IMR-90 (cell line): ENCODE results near the gene TSPAN4. TPM values are rescaled to one million over a fixed set of nuclear protein-coding genes. Genes with fewer than 3 reads are reported as not detected.

ENCODE experiments used
- ATAC-seq: fragments of 200-7000 bp; cut with Tn5 transposase; 2 replicates; pipeline ENCODE4 v1.9.1; 2020; ENCODE audit warnings: low read depth, mild to moderate bottlenecking, moderate library complexity
- BruUV-seq: library from RNA; stranded (reverse); fragments of 400-500 nt; replicated peaks from 2 replicates; lab custom pipeline; 2021; lab: Mats Ljungman, UMichigan
- CTCF ChIA-PET: fragments of 300-600 bp; formaldehyde crosslinking; extraction: SDS; loops from one replicate; lab custom pipeline; 2021; ENCODE audit warnings: antibody characterized with exemption; lab: Yijun Ruan, JAX
- POLR2A ChIA-PET: fragments of 300-600 bp; sonication (Branson Sonifier 250); formaldehyde crosslinking; loops from one replicate; lab custom pipeline; 2022; ENCODE audit warnings: antibody characterized with exemption; ENCODE audit not compliant: unreplicated experiment; lab: Charles Lee
- DNase-seq: peaks from one replicate; pipeline ENCODE4 v3.0.0; 2013
- H2AFZ ChIP-seq: replicated peaks from 2 replicates; pipeline ENCODE3; 2013; ENCODE audit warnings: low read length, mild to moderate bottlenecking; ENCODE audit not compliant: poor library complexity
- H2AK5ac ChIP-seq: 2 replicates; pipeline ENCODE4 v1.6.1; 2013; ENCODE audit warnings: low read depth, low read length, inconsistent platforms
- H2AK9ac ChIP-seq: replicated peaks from 2 replicates; pipeline ENCODE3; 2013; ENCODE audit warnings: mild to moderate bottlenecking, low read depth, low read length, moderate library complexity; ENCODE audit not compliant: poor library complexity
- H2BK120ac ChIP-seq: 2 replicates; pipeline ENCODE4 v1.6.1; 2013; ENCODE audit warnings: low read depth, low read length, inconsistent platforms
- H2BK15ac ChIP-seq: 3 replicates; pipeline ENCODE4 v1.6.1; 2013; ENCODE audit warnings: low read depth, low read length, inconsistent platforms
- H2BK20ac ChIP-seq: 2 replicates; pipeline ENCODE4 v1.6.1; 2013; ENCODE audit warnings: low read depth, mild to moderate bottlenecking, inconsistent platforms, low read length, moderate library complexity
- H2BK5ac ChIP-seq: 2 replicates; pipeline ENCODE4 v1.6.1; 2013; ENCODE audit warnings: mild to moderate bottlenecking, low read depth, low read length, inconsistent platforms; ENCODE audit not compliant: poor library complexity, severe bottlenecking
- H3K14ac ChIP-seq: replicated peaks from 2 replicates; pipeline ENCODE4 v1.6.1; 2013; ENCODE audit warnings: low read depth, low read length, inconsistent platforms
- H3K18ac ChIP-seq: 2 replicates; pipeline ENCODE4 v1.6.1; 2013; ENCODE audit warnings: low read depth, low read length, control low read depth
- H3K23ac ChIP-seq: 2 replicates; pipeline ENCODE4 v1.6.1; 2013; ENCODE audit warnings: low read depth, low read length, inconsistent platforms
- H3K27ac ChIP-seq: 2 replicates; pipeline ENCODE4 v1.5.1; 2013; ENCODE audit warnings: mild to moderate bottlenecking, control low read depth, low read length; ENCODE audit not compliant: insufficient read depth
- H3K27me3 ChIP-seq: 2 replicates; pipeline ENCODE4 v1.6.1; 2013; ENCODE audit warnings: low read length; ENCODE audit not compliant: control insufficient read depth, insufficient read depth
- H3K36me3 ChIP-seq: 2 replicates; pipeline ENCODE4 v1.6.1; 2013; ENCODE audit warnings: low read length, mixed read lengths; ENCODE audit not compliant: control insufficient read depth, insufficient read depth
- H3K4ac ChIP-seq: 2 replicates; pipeline ENCODE4 v1.6.1; 2013; ENCODE audit warnings: low read depth, low read length, inconsistent platforms
- H3K4me1 ChIP-seq: 2 replicates; pipeline ENCODE4 v1.6.1; 2013; ENCODE audit warnings: low read length, mixed read lengths; ENCODE audit not compliant: control insufficient read depth, insufficient read depth
- H3K4me2 ChIP-seq: 2 replicates; pipeline ENCODE4 v1.6.1; 2013; ENCODE audit warnings: low read depth, mild to moderate bottlenecking, control low read depth, low read length, moderate library complexity
- H3K4me3 ChIP-seq: 2 replicates; pipeline ENCODE4 v1.5.1; 2013; ENCODE audit warnings: low read depth, mild to moderate bottlenecking, control low read depth, low read length, moderate library complexity; ENCODE audit not compliant: insufficient read depth
- H3K56ac ChIP-seq: 2 replicates; pipeline ENCODE4 v1.6.1; 2013; ENCODE audit warnings: low read length, inconsistent platforms; ENCODE audit not compliant: insufficient read depth; ENCODE audit errors: extremely low read depth
- H3K79me1 ChIP-seq, 2 experiments: 2 replicates each; pipeline ENCODE4 v1.6.1; 2013; ENCODE audit warnings: low read length in 2 of 2, inconsistent platforms in 1 of 2, low read depth in 1 of 2
- H3K9ac ChIP-seq: 2 replicates; pipeline ENCODE4 v1.6.1; 2013; ENCODE audit warnings: low read depth, low read length, control low read depth
- H3K9me1 ChIP-seq: 2 replicates; pipeline ENCODE4 v1.6.1; 2013; ENCODE audit warnings: low read length, inconsistent platforms; ENCODE audit not compliant: insufficient read depth
- H3K9me3 ChIP-seq: 2 replicates; pipeline ENCODE4 v1.6.1; 2013; ENCODE audit warnings: low read length; ENCODE audit not compliant: control insufficient read depth, insufficient read depth
- H4K20me1 ChIP-seq: 2 replicates; pipeline ENCODE4 v1.6.1; 2013; ENCODE audit warnings: low read length, inconsistent platforms; ENCODE audit not compliant: insufficient read depth
- H4K5ac ChIP-seq: 2 replicates; pipeline ENCODE4 v1.6.1; 2013; ENCODE audit warnings: mild to moderate bottlenecking, low read depth, low read length, control low read depth
- H4K8ac ChIP-seq, 2 experiments: 2 replicates each; pipeline ENCODE4 v1.6.1; 2013; ENCODE audit warnings: low read depth in 2 of 2, low read length in 2 of 2, control low read depth in 1 of 2, inconsistent platforms in 1 of 2
- H4K91ac ChIP-seq: 2 replicates; pipeline ENCODE4 v1.6.1; 2013; ENCODE audit warnings: low read depth, low read length, inconsistent platforms; ENCODE audit not compliant: insufficient read depth
- RAD21 ChIP-seq: IDR thresholded peaks from 2 replicates; pipeline ENCODE4 v1.6.1; 2012; ENCODE audit warnings: low read length, improper control_type of control experiment
- SMC3 ChIP-seq: fragments of 150-350 bp; IDR thresholded peaks from 2 replicates; pipeline ENCODE4 v1.6.1; 2016; ENCODE audit warnings: low read depth, mild to moderate bottlenecking, antibody characterized with exemption, low read length, moderate library complexity
- WGBS, 2 experiments: methylation state at CpG; one replicate each; pipeline versions ENCODE4 v1.1.5 to v1.1.7; 2013; ENCODE audit warnings: missing lambda C conversion rate in 2 of 2; ENCODE audit not compliant: insufficient read length in 1 of 2; ENCODE audit errors: extremely low coverage in 2 of 2; 5-methylcytosine and 5-hydroxymethylcytosine counted together
- dilution Hi-C: fragments of 300-500 bp; cut with HindIII; formaldehyde crosslinking; loops from one replicate; pipeline ENCODE4 v1.14.3; 2018; ENCODE audit warnings: low sequenced_read_pairs; ENCODE audit not compliant: unreplicated experiment
- in situ Hi-C: fragments of 300-500 bp; cut with MboI; formaldehyde crosslinking; loops from 3 replicates; pipeline ENCODE4 v1.14.3; 2019; ENCODE audit warnings: low sequenced_read_pairs, inconsistent platforms, mixed read lengths
- intact Hi-C: fragments of 100-400 bp; cut with micrococcal nuclease; formaldehyde crosslinking; loops from 2 replicates; pipeline ENCODE4 v1.10.0; 2022
- polyA plus RNA-seq, 3 experiments: library from polyadenylated mRNA; depleted of rRNA; stranded (reverse); fragments of >200 nt; gene quantifications; 2 replicates each; pipeline ENCODE4 v1.2.3, GENCODE V29; 2012; ENCODE audit warnings: low replicate concordance in 1 of 3
- total RNA-seq: library from RNA; depleted of rRNA; stranded (reverse); fragments of >200 nt; gene quantifications from 2 replicates; pipeline ENCODE4 v1.2.3, GENCODE V29; 2012

TSPAN4 gene
- total and polyA plus RNA-seq, 2 of the 4 experiments (the other 2 are of a cell fraction), result 161 to 293 TPM

DNA sequence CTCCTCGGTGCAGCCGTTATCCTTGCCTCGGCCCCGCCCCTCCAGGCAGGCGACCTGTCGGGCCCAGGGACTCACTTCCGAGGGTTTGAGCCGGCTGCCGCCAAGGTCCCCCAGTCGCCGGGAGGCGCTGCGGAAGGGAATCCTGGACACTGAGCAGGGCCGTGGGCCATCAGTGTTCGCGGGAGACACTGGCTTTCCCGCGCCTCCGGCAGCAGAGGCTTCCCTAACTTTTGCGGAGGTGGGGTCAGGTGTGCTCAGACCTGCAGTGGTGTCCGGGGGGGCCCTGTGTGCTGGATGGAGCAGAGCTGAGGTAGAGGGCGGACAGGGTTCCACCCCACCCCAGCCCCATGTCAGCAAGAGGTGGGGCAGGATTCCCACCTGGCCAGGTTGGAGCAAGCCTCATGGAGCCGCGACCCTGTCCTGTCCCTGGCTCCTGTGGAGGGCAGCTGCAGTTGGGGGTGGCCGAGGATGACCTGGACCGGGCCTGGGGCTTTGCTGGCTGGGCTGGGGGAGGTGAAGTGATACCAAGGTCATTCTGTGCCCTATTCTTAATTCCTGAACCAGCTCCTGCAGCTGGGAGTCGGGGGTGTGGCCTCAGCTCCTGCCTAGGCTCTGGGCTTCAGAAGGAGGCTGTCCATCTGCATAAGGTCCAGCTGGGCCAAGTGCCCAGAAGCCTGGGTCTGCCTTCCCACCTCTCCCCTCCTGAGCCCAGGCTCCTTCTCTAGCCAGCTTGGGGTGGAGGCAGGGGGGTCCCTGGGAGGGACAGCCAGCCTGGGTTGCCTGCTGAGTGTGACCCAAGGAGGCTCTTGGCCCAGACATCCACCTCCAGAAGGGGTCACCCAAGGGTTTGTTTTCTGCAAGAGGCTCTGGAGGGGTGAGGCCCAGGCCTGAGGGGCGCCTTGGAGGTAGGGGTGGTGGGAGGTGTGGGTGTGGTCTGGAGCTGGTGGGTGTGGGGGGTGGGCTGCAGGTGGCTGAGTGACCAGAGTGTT, 8.4 kb downstream of the TSPAN4 start:
- H2BK5ac ChIP-seq, result no peak overlapping the region
- in situ Hi-C loops (no loop called here), dilution Hi-C loops (no loop called here), intact Hi-C loops (no loop called here)
- H4K91ac ChIP-seq, result no peak overlapping the region
- POLR2A ChIA-PET, result no interaction called here
- H3K14ac ChIP-seq, result no peak overlapping the region
- peaks cover 24% of the 10 kb centered on the region for H3K4me1 ChIP-seq
- H3K9me3 ChIP-seq, result no peaks in the 10 kb centered on the region
- H3K9me1 ChIP-seq, result peaks cover 5% of the 10 kb centered on the region; the same call in 1 of the 2 replicates
- H3K36me3 ChIP-seq, result peaks cover 12% of the 10 kb centered on the region; the same call in 1 of the 2 replicates
- H2BK15ac ChIP-seq, result no peak overlapping the region
- no peaks in the 10 kb centered on the region for H3K27me3 ChIP-seq
- peak overlapping the region; percentile 41 for H2AFZ ChIP-seq
- H3K9ac ChIP-seq, result no peak overlapping the region
- CTCF ChIA-PET, result no interaction called here
- H2BK20ac ChIP-seq, result no peak overlapping the region
- H3K27ac ChIP-seq, result no peak overlapping the region
- ATAC-seq, result no peak
- H4K20me1 ChIP-seq, result peaks cover 68% of the 10 kb centered on the region
- no peak overlapping the region; the same call in 1 of the 2 replicates for H3K4me2 ChIP-seq
- no peak overlapping the region; the same call in 1 of the 2 replicates for H3K4me3 ChIP-seq
- peak overlapping the region; percentile 70 for H2AK9ac ChIP-seq
- 90% methylated on average over 2 of the region's 28 CpGs; no CpG with 5 or more reads in 1 of the 2 experiments for WGBS, 2 experiments
- no peak overlapping the region for H2BK120ac ChIP-seq
- H3K4ac ChIP-seq, result no peak overlapping the region
- no peak overlapping the region for H3K23ac ChIP-seq
- peaks cover 11 to 84% of the 10 kb centered on the region in 2 experiments for H3K79me1 ChIP-seq
- H4K8ac ChIP-seq, result no peak overlapping the region
- H3K18ac ChIP-seq, result no peak overlapping the region
- TF ChIP-seq RAD21, result 0 out of 2 replicates have a peak, but pooled peaks have one; percentile 9
- TF ChIP-seq SMC3, result no peak
- no TSS peak for BruUV-seq
- no peak overlapping the region for H2AK5ac ChIP-seq
- H4K5ac ChIP-seq, result no peak overlapping the region
- DNase-seq, result no peak
- no peak overlapping the region for H3K56ac ChIP-seq
